DOHH2 (cell line): ENCODE results near the gene TTLL9.

ENCODE experiments used
- H3F3A ChIP-seq: fragments of 200-600 bp; sonication (generic), shearing (Covaris generic); 2 replicates; pipeline ENCODE4 v1.6.0; 2016; ENCODE audit warnings: antibody characterized with exemption, mild to moderate bottlenecking; ENCODE audit not compliant: control insufficient read depth, insufficient read depth
- H3K27ac ChIP-seq: fragments of 200-600 bp; sonication (generic); 2 replicates; pipeline ENCODE4 v1.5.1; 2014; ENCODE audit warnings: low read depth, mild to moderate bottlenecking, low read length, moderate library complexity
- H3K27me3 ChIP-seq: fragments of 200-600 bp; sonication (generic); 2 replicates; pipeline ENCODE4 v1.6.1; 2014; ENCODE audit warnings: mild to moderate bottlenecking, low read length, mixed read lengths; ENCODE audit not compliant: control insufficient read depth
- H3K36me3 ChIP-seq: fragments of 200-600 bp; sonication (generic); 2 replicates; pipeline ENCODE4 v1.6.1; 2014; ENCODE audit warnings: mild to moderate bottlenecking, low read length, moderate library complexity, mixed read lengths; ENCODE audit not compliant: control insufficient read depth
- H3K4me1 ChIP-seq: fragments of 200-600 bp; sonication (generic); 2 replicates; pipeline ENCODE4 v1.6.1; 2014; ENCODE audit warnings: mild to moderate bottlenecking, low read length, mixed read lengths; ENCODE audit not compliant: control insufficient read depth
- H3K4me2 ChIP-seq: fragments of 200-600 bp; sonication (generic); 2 replicates; pipeline ENCODE4 v1.6.0; 2014; ENCODE audit warnings: mild to moderate bottlenecking, low read length, moderate library complexity
- H3K4me3 ChIP-seq: fragments of 200-600 bp; sonication (generic); 2 replicates; pipeline ENCODE4 v1.5.1; 2014; ENCODE audit warnings: mild to moderate bottlenecking, low read length, mixed read lengths
- H3K79me2 ChIP-seq: fragments of 200-600 bp; sonication (generic); 2 replicates; pipeline ENCODE4 v1.6.1; 2014; ENCODE audit warnings: mild to moderate bottlenecking, low read length, mixed read lengths; ENCODE audit not compliant: control insufficient read depth
- H3K9me2 ChIP-seq: fragments of 200-600 bp; sonication (generic); replicated peaks from 2 replicates; pipeline ENCODE4 v1.6.1; 2014; ENCODE audit warnings: mild to moderate bottlenecking, low read length, mixed read lengths; ENCODE audit not compliant: control insufficient read depth
- H3K9me3 ChIP-seq: fragments of 200-600 bp; sonication (generic); 2 replicates; pipeline ENCODE4 v1.6.1; 2014; ENCODE audit warnings: antibody characterized with exemption, low read length, mixed read lengths; ENCODE audit not compliant: control insufficient read depth, insufficient read depth
- H4K20me1 ChIP-seq: fragments of 200-600 bp; sonication (generic); 2 replicates; pipeline ENCODE4 v1.6.0; 2014; ENCODE audit warnings: low read depth, mild to moderate bottlenecking, antibody characterized with exemption, low read length, moderate library complexity; ENCODE audit not compliant: control insufficient read depth, insufficient read depth
- CTCF ChIP-seq: fragments of 200-600 bp; sonication (generic); IDR thresholded peaks from one replicate; pipeline ENCODE4 v1.5.1; 2014; ENCODE audit warnings: antibody characterized with exemption, mild to moderate bottlenecking, low read depth, low read length; ENCODE audit not compliant: poor library complexity, severe bottlenecking
- EZH2phosphoT487 ChIP-seq: fragments of 200-600 bp; sonication (generic); IDR thresholded peaks from 2 replicates; pipeline ENCODE4 v1.6.1; 2017; ENCODE audit warnings: borderline replicate concordance, mild to moderate bottlenecking, antibody characterized with exemption, low read length, moderate library complexity, mixed read lengths

Gene TTLL9

DNA sequence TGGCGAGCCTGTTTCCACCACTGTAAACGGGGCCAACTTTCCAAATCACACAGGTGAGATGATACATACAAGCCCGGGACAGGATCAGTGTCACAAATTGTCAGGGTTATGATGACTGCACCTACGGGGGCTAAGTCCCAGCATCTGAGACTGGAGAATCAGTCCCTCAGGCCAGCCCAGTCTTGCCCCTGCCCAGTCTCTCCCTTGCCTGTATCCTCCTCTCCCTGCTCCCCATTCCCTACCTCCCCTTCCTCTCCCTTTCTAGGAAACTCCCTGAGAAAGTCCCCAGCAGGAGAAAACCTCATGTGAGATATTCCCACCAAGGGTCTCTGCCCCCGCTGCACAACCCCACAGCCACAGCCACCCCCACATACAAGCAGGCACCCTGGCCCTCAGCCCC is 26.6 kb upstream of the TTLL9 start:
- no peaks in the 10 kb centered on the region for H3K36me3 ChIP-seq
- H3K4me2 ChIP-seq = no peak overlapping the region
- peaks cover 6% of the 10 kb centered on the region; the same call in 1 of the 2 replicates for H3K4me1 ChIP-seq
- no peak overlapping the region for H3K4me3 ChIP-seq
- no peaks in the 10 kb centered on the region for H4K20me1 ChIP-seq
- peaks cover 8% of the 10 kb centered on the region for H3K27me3 ChIP-seq
- no peaks in the 10 kb centered on the region for H3K9me3 ChIP-seq
- no peaks in the 10 kb centered on the region for H3K79me2 ChIP-seq
- H3K9me2 ChIP-seq = no peaks in the 10 kb centered on the region
- H3K27ac ChIP-seq = no peak overlapping the region
- TF ChIP-seq CTCF = no peak
- no peak for TF ChIP-seq EZH2phosphoT487
- no peaks in the 10 kb centered on the region for H3F3A ChIP-seq

- no peak overlapping the region for H3K27ac ChIP-seq
- H3K9me2 ChIP-seq = no peaks in the 10 kb centered on the region
- H3K36me3 ChIP-seq = no peaks in the 10 kb centered on the region
- no peak overlapping the region for H3K4me2 ChIP-seq
- peaks cover 8% of the 10 kb centered on the region for H3K27me3 ChIP-seq
- TF ChIP-seq EZH2phosphoT487 (no peak), CTCF (no peak)
- H3K4me1 ChIP-seq = peaks cover 6% of the 10 kb centered on the region; the same call in 1 of the 2 replicates
- H3F3A ChIP-seq = no peaks in the 10 kb centered on the region
- no peak overlapping the region for H3K4me3 ChIP-seq
- no peaks in the 10 kb centered on the region for H3K9me3 ChIP-seq
- no peaks in the 10 kb centered on the region for H3K79me2 ChIP-seq
- no peaks in the 10 kb centered on the region for H4K20me1 ChIP-seq
Observed at GRCh38 chr20:31844737-31845299, 25.6 kb upstream of the TTLL9 start.

- H3K9me3 ChIP-seq = no peaks in the 10 kb centered on the region
- no peak within 1 kb of the TSS for H3K4me2 ChIP-seq
- no peak within 1 kb of the TSS for H3K4me3 ChIP-seq
- H3K9me2 ChIP-seq = no peaks in the 10 kb centered on the region
- peaks cover 8% of the 10 kb centered on the region for H3K27me3 ChIP-seq
- no peaks in the 10 kb centered on the region for H3K36me3 ChIP-seq
- TF ChIP-seq EZH2phosphoT487 (no peak), CTCF (no peak)
- H3K79me2 ChIP-seq = no peaks in the 10 kb centered on the region
- H3F3A ChIP-seq = no peaks in the 10 kb centered on the region
- H3K4me1 ChIP-seq = peaks cover 6% of the 10 kb centered on the region; the same call in 1 of the 2 replicates
- no peaks in the 10 kb centered on the region for H4K20me1 ChIP-seq
- H3K27ac ChIP-seq = no peak within 1 kb of the TSS
Observed at GRCh38 chr20:31845300-31845863, 25.1 kb upstream of the TTLL9 start, which contains the start of gene FOXS1. TSS of gene FOXS1 (minus strand) at chr20:31845604. CDS start at chr20:31845542, 62 bp downstream.
